Transverse colon (tissue), 4 donors: ENCODE measurements around the gene OVOL1. TPM values are rescaled to one million over a fixed set of nuclear protein-coding genes. Genes with fewer than 3 reads are reported as not detected.

Experiments
- DNase-seq: peaks from one replicate; pipeline ENCODE4 v3.0.0-alpha.2; 2019
- H3K27ac ChIP-seq, 4 donors: fragments of 200-600 bp; sonication (generic); 2 replicates each; pipeline ENCODE4 v1.5.1; 2016 to 2018; ENCODE audit warnings: inconsistent platforms in 4 of 4
- H3K27me3 ChIP-seq: fragments of 200-600 bp; sonication (generic); 2 replicates; pipeline ENCODE4 v1.5.1; 2017; ENCODE audit warnings: inconsistent platforms
- H3K36me3 ChIP-seq, 4 donors: fragments of 200-600 bp; sonication (generic); 2 replicates each; pipeline ENCODE4 v1.5.1; 2017 to 2019; ENCODE audit warnings: inconsistent platforms in 4 of 4
- H3K4me1 ChIP-seq, 4 donors: fragments of 200-600 bp; sonication (generic); 2 replicates each; pipeline ENCODE4 v1.5.1; 2017 to 2020; ENCODE audit warnings: inconsistent platforms in 4 of 4
- H3K4me3 ChIP-seq, 4 donors: fragments of 200-600 bp; sonication (generic); 1 replicate in 1 of 4; 2 replicates in 3 of 4; pipeline versions ENCODE4 v1.5.1 to v1.6.1; 2017 to 2019; ENCODE audit warnings: inconsistent platforms in 4 of 4
- H3K9me3 ChIP-seq, 2 donors: fragments of 200-600 bp; sonication (generic); 2 replicates each; pipeline ENCODE4 v1.5.1; 2017 to 2019; ENCODE audit warnings: inconsistent platforms in 2 of 2
- EP300 ChIP-seq: sonication (generic); formaldehyde crosslinking; IDR thresholded peaks from one replicate; pipeline ENCODE4 v1.6.1; 2017; ENCODE audit warnings: antibody characterized with exemption, low read depth
- POLR2A ChIP-seq: fragments of 450-650 bp; IDR thresholded peaks from one replicate; pipeline ENCODE4 v1.6.1; 2016; ENCODE audit warnings: antibody characterized with exemption, mild to moderate bottlenecking, moderate library complexity
- POLR2AphosphoS5 ChIP-seq, 3 donors: sonication (generic); formaldehyde crosslinking; IDR thresholded peaks; one replicate each; pipeline ENCODE4 v1.6.1; 2016; ENCODE audit warnings: antibody characterized with exemption in 3 of 3
- WGBS, 2 donors: methylation state at CpG; one replicate each; pipeline ENCODE4 v1.1.5; 2018; ENCODE audit warnings: low coverage in 1 of 2; 5-methylcytosine and 5-hydroxymethylcytosine counted together
- in situ Hi-C, 4 donors: fragments of 200-750 bp; cut with MboI; loops; one replicate each; pipeline versions ENCODE4 v1.15.0 to v1.15.1; 2017; ENCODE audit warnings: low sequenced_read_pairs in 3 of 4, low pct_ligation_motif_present in 1 of 4, low pct_unique_long_range_greater_than_20kb in 1 of 4
- intact Hi-C: fragments of 100-400 bp; cut with DNase I; formaldehyde crosslinking; loops from one replicate; pipeline ENCODE4 v1.15.1; 2023; ENCODE audit warnings: low total_unique reads
- total RNA-seq, 4 donors: library from RNA; depleted of rRNA; stranded (reverse); fragments of >200 nt; gene quantifications; one replicate each; pipeline ENCODE4 v1.1.0, GENCODE V29; 2016
- TF ChIP-seq, protein P1 (sequence below), 5 experiments: fragments of 200-600 bp in 3 of 5; fragments of 450-650 bp in 2 of 5; sonication (generic) in 3 of 5; IDR thresholded peaks; 1 replicate in 2 of 5; 2 replicates in 3 of 5; pipeline ENCODE4 v1.5.1; 2016 to 2017; ENCODE audit warnings: antibody characterized with exemption in 5 of 5, inconsistent platforms in 3 of 5, mild to moderate bottlenecking in 2 of 5, moderate library complexity in 1 of 5

Gene OVOL1
- total RNA-seq, 4 donors from 2014 or later: 19.9 to 44.8 (median 33.8) TPM

DNA sequence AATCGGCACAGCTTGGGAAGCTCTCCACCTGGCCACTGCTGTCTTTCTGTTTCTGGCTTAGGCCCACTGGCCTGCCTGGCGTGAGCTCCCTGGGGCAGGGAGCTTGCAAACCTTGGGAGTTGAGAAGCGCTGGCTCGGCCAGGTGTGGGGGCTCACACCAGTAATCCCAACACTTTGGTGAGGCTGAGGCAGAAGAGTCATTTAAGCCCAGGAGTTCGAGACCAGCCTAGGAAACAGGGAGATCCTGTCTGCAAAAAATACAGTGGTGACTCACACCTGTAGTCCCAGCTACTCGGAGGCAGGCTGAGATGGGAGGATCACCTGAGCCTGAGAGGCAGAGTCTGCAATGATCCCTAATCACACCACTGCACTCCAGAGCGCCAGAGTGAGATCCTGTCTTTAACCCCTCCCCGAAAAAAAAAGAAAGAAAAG is 10.1 kb upstream of the OVOL1 start:
- Histone ChIP-seq H3K27ac (peak overlapping the region in 1 of 4 donors; percentile 5), H3K36me3 (peaks cover 0 to 5% (median 2%) of the 10 kb centered on the region in 4 donors), H3K9me3 (no peaks in the 10 kb centered on the region), H3K4me3 (no peak overlapping the region), H3K4me1 (peaks cover 14 to 20% (median 17%) of the 10 kb centered on the region in 4 donors), H3K27me3 (no peaks in the 10 kb centered on the region)
- in situ Hi-C loops (loop anchor here in 1 of 4 donors (10.0 kb wide), 1 partner anchor 62 kb away; the partner anchor contains the start of gene KAT5), intact Hi-C loops (no loop called here)
- 69 to 85% methylated on average over 2 to 8 of the region's 8 CpGs for WGBS, 2 donors
- TF ChIP-seq, protein P1, sequence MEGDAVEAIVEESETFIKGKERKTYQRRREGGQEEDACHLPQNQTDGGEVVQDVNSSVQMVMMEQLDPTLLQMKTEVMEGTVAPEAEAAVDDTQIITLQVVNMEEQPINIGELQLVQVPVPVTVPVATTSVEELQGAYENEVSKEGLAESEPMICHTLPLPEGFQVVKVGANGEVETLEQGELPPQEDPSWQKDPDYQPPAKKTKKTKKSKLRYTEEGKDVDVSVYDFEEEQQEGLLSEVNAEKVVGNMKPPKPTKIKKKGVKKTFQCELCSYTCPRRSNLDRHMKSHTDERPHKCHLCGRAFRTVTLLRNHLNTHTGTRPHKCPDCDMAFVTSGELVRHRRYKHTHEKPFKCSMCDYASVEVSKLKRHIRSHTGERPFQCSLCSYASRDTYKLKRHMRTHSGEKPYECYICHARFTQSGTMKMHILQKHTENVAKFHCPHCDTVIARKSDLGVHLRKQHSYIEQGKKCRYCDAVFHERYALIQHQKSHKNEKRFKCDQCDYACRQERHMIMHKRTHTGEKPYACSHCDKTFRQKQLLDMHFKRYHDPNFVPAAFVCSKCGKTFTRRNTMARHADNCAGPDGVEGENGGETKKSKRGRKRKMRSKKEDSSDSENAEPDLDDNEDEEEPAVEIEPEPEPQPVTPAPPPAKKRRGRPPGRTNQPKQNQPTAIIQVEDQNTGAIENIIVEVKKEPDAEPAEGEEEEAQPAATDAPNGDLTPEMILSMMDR (IDR thresholded peaks at IDR 0.05): no peak
- TF ChIP-seq EP300 (no peak), POLR2A (no peak), POLR2AphosphoS5 (IDR thresholded peaks at IDR 0.05) (no peak)
- no peak for DNase-seq

DNA sequence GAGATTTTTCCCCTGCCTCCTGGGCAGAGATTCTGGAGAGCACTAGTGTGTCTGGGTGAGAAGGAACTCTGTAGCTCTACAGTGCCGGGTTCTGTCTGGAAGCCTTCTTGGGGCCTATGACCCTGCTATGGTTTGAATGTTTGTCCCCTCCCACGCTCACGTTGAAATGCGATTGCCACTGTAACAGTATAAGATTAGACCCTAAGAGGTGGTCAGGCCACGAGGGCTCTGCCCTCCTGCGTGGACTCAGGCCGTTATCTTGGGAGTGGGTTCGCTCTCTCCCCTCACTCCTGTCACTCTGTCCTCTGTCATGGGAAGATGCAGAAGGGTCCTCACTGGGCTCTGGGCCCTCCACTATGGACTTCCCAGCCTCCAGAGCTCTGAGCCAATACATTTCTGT is 9.6 kb upstream of the OVOL1 start:
- intact Hi-C loops (no loop called here), in situ Hi-C loops (loop anchor here in 1 of 4 donors (10.0 kb wide), 1 partner anchor 62 kb away; the partner anchor contains the start of gene KAT5)
- no peaks in the 10 kb centered on the region for H3K9me3 ChIP-seq
- peaks cover 14 to 21% (median 19%) of the 10 kb centered on the region in 4 donors for H3K4me1 ChIP-seq
- no peak overlapping the region for H3K27ac ChIP-seq
- H3K4me3 ChIP-seq: no peak overlapping the region
- H3K36me3 ChIP-seq: peaks cover 0 to 5% (median 2%) of the 10 kb centered on the region in 4 donors
- 84 to 100% methylated on average over 1 to 8 of the region's 8 CpGs for WGBS, 2 donors
- TF ChIP-seq EP300: no peak
- TF ChIP-seq, protein P1 (IDR thresholded peaks at IDR 0.05): no peak
- no peak for TF ChIP-seq POLR2AphosphoS5 (IDR thresholded peaks at IDR 0.05)
- TF ChIP-seq POLR2A: no peak
- no peaks in the 10 kb centered on the region for H3K27me3 ChIP-seq
- DNase-seq: no peak

DNA sequence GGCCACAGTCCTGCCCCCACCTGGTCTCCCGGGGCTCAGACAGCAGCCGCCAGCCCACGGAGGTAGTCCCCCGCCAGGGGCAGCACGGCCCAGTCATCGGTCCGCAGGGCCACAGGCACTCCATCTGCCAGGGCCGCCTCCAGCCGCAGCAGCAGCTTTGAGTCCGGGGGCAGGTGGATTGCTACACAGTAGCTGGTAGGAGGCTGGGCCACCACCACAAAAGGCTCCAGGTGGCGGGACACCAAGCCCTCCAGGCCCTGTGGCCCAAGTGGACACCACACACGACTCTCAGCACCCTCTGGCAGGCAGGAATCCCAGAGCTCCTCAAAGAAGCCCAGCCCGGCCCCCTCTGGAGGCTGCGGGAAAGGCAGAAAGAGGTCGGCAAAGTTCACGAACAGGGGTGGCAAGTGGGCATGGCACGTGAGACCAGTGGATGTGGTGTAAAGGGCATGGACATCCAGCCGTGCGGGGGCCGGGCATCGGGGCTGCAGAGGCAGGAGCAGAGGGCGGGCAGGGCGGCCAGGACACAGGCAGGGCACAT is 9.0 kb upstream of the OVOL1 start:
- no peak for DNase-seq
- no peaks in the 10 kb centered on the region for H3K27me3 ChIP-seq
- H3K9me3 ChIP-seq: no peaks in the 10 kb centered on the region
- 93 to 95% methylated on average over 7 to 23 of the region's 23 CpGs for WGBS, 2 donors
- H3K4me1 ChIP-seq: peaks cover 14 to 21% (median 19%) of the 10 kb centered on the region in 4 donors
- no peak overlapping the region for H3K4me3 ChIP-seq
- intact Hi-C loops (no loop called here), in situ Hi-C loops (loop anchor here in 1 of 4 donors (10.0 kb wide), 1 partner anchor 63 kb away; the partner anchor contains the start of gene KAT5)
- TF ChIP-seq POLR2AphosphoS5 (IDR thresholded peaks at IDR 0.05) (no peak), EP300 (no peak)
- peaks cover 0 to 5% (median 2%) of the 10 kb centered on the region in 4 donors for H3K36me3 ChIP-seq
- H3K27ac ChIP-seq: no peak overlapping the region

DNA sequence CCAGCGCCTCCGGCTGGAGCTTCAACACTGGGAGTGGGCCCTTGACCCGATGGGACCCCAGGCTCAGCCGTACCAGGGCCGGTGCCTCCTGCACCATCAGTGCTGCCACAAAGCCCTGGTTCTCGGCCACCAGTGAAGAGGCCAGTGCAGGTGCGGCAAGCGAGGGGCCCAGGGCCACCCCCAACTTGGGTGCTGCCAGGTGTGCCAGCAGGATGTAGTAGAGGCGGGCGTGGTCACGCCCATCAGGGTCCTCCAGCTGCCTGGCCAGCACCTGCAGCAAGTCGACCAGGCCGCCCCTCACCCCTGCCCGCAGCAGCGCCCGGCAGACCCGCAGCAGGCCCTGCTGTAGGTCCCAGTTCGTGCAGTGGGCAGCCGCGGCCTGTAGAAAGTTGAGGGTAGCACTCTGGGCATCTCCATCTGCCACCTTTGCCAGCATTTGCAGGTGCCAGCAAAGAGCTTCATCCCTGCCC is 8.4 kb upstream of the OVOL1 start:
- Histone ChIP-seq H3K27ac (no peak overlapping the region), H3K9me3 (no peaks in the 10 kb centered on the region), H3K4me1 (peaks cover 14 to 21% (median 19%) of the 10 kb centered on the region in 4 donors), H3K27me3 (no peaks in the 10 kb centered on the region), H3K4me3 (no peak overlapping the region), H3K36me3 (peaks cover 0 to 5% (median 2%) of the 10 kb centered on the region in 4 donors)
- in situ Hi-C loops: loop anchor here in 1 of 4 donors (10.0 kb wide), 1 partner anchor 64 kb away; the partner anchor contains the start of gene KAT5
- WGBS, 2 donors: 95% methylated on average over 11 of the region's 20 CpGs; no CpG with 5 or more reads in 1 of the 2 donors
- no peak for DNase-seq
- TF ChIP-seq POLR2A (no peak), EP300 (no peak), POLR2AphosphoS5 (IDR thresholded peaks at IDR 0.05) (no peak)
- TF ChIP-seq, protein P1 (IDR thresholded peaks at IDR 0.05): no peak
- intact Hi-C loops: no loop called here
